GM21576 (cell line): Measurements from ENCODE around the gene SATB1.
"Not testable (repeated sequence)": the region's sequence is repeated elsewhere in the genome, so short reads cannot be mapped to it uniquely, and the experiment has no call there.

Experiments used
- ATAC-seq: cut with Tn5 transposase; IDR thresholded peaks from one replicate; pipeline ENCODE4 v1.9.1; 2021; ENCODE audit warnings: mild to moderate bottlenecking, moderate library complexity; ENCODE audit not compliant: unreplicated experiment

Gene SATB1

GRCh38 chr3:18424729-18425640 lies at the start of gene SATB1:
Gene SATB1 (minus strand): TSS chr3:18425339. CDS start chr3:18420967, 4,372 bp downstream.
- peak; percentile 32 for ATAC-seq

- ATAC-seq, result no peak
Measured at GRCh38 chr3:18474202-18474601, 49.1 kb upstream of the SATB1 start.

- no peak for ATAC-seq
Measured at GRCh38 chr3:18469775-18470174, 44.6 kb upstream of the SATB1 start.

- no peak for ATAC-seq
Measured at GRCh38 chr3:18466136-18466535, 41.0 kb upstream of the SATB1 start.

GRCh38 chr3:18454766-18455165 lies 29.6 kb upstream of the SATB1 start:
- no peak for ATAC-seq

- not testable (repeated sequence) for ATAC-seq
Measured at GRCh38 chr3:18449618-18450017, 24.5 kb upstream of the SATB1 start.

GRCh38 chr3:18447720-18448119 lies 22.6 kb upstream of the SATB1 start:
- no peak for ATAC-seq

- no peak for ATAC-seq
Measured at GRCh38 chr3:18446149-18446825, 21.1 kb upstream of the SATB1 start.

GRCh38 chr3:18445401-18446148 lies 20.4 kb upstream of the SATB1 start:
- no peak for ATAC-seq

GRCh38 chr3:18444595-18445400 lies 19.7 kb upstream of the SATB1 start:
- ATAC-seq, result peak; percentile 88

GRCh38 chr3:18443665-18444594 lies 18.8 kb upstream of the SATB1 start:
- no peak for ATAC-seq

- no peak for ATAC-seq
Measured at GRCh38 chr3:18442756-18443664, 17.9 kb upstream of the SATB1 start.

GRCh38 chr3:18441551-18441950 lies 16.4 kb upstream of the SATB1 start:
- ATAC-seq, result no peak

- no peak for ATAC-seq
Measured at GRCh38 chr3:18440066-18440722, 15.1 kb upstream of the SATB1 start.

- ATAC-seq, result no peak
Measured at GRCh38 chr3:18439281-18439680, 14.1 kb upstream of the SATB1 start.

- ATAC-seq, result no peak
Measured at GRCh38 chr3:18438586-18438985, 13.4 kb upstream of the SATB1 start.

- ATAC-seq, result no peak
Measured at GRCh38 chr3:18436213-18436612, 11.1 kb upstream of the SATB1 start.

GRCh38 chr3:18434711-18435110 lies 9.6 kb upstream of the SATB1 start:
- ATAC-seq, result no peak
